H1 (cell line): ENCODE results near the gene CSGALNACT2. TPM values are rescaled to one million over a fixed set of nuclear protein-coding genes. Genes with fewer than 3 reads are reported as not detected.

Experiments used
- CTCF ChIA-PET: fragments of 300-600 bp; sonication (Branson Sonifier 250); formaldehyde crosslinking; loops from one replicate; lab custom pipeline; 2021; ENCODE audit not compliant: partially characterized antibody; lab: Charles Lee
- POLR2A ChIA-PET: fragments of 300-600 bp; sonication (Branson Sonifier 250); formaldehyde crosslinking; loops from one replicate; lab custom pipeline; 2021; ENCODE audit warnings: inconsistent platforms; ENCODE audit not compliant: partially characterized antibody; lab: Charles Lee
- DNase-seq, 2 experiments: peaks; one replicate each; pipeline versions ENCODE4 v3.0.0 to v3.0.0-alpha.2; 2010 to 2022; ENCODE audit warnings: low spot score in 2 of 2, low read depth in 1 of 2, mixed read lengths in 1 of 2
- FAIRE-seq: peaks from 2 replicates; lab custom pipeline; 2011; peaks lifted over from hg19 to GRCh38; lab: Jason Lieb, UNC
- H2AFZ ChIP-seq: 2 replicates; pipeline ENCODE4 v1.8.1; 2012; ENCODE audit warnings: low read length, inconsistent platforms
- H2AK5ac ChIP-seq: 2 replicates; pipeline ENCODE4 v1.6.1; 2013; ENCODE audit warnings: low read depth, low read length
- H2BK120ac ChIP-seq: replicated peaks from 2 replicates; pipeline ENCODE3; 2013; ENCODE audit warnings: low read depth, low read length, inconsistent platforms
- H2BK12ac ChIP-seq: 2 replicates; pipeline ENCODE4 v1.6.1; 2013; ENCODE audit warnings: low read depth, low read length
- H2BK15ac ChIP-seq: 2 replicates; pipeline ENCODE4 v1.6.1; 2013; ENCODE audit warnings: low read length
- H2BK20ac ChIP-seq: 2 replicates; pipeline ENCODE4 v1.6.1; 2013; ENCODE audit warnings: low read length
- H2BK5ac ChIP-seq: 2 replicates; pipeline ENCODE4 v1.6.1; 2013; ENCODE audit warnings: low read depth, low read length
- H3K14ac ChIP-seq: 2 replicates; pipeline ENCODE4 v1.6.1; 2013; ENCODE audit warnings: inconsistent platforms; ENCODE audit not compliant: insufficient read length
- H3K18ac ChIP-seq: 2 replicates; pipeline ENCODE4 v1.6.1; 2013; ENCODE audit warnings: low read length; ENCODE audit errors: extremely low read depth
- H3K23ac ChIP-seq: 2 replicates; pipeline ENCODE4 v1.6.1; 2013; ENCODE audit warnings: inconsistent platforms; ENCODE audit not compliant: insufficient read length
- H3K23me2 ChIP-seq: 2 replicates; pipeline ENCODE4 v1.6.1; 2013; ENCODE audit warnings: low read depth, low read length
- H3K27ac ChIP-seq: 2 replicates; pipeline ENCODE4 v1.6.1; 2011; ENCODE audit warnings: low read depth, low read length, inconsistent platforms
- H3K27me3 ChIP-seq, 4 experiments: replicated peaks in 1 of 4; 1 replicate in 1 of 4; 2 replicates in 3 of 4; pipeline versions ENCODE4 v1.6.1 to v1.8.1; 2011 to 2013; ENCODE audit warnings: low read length in 3 of 4, mild to moderate bottlenecking in 3 of 4, inconsistent platforms in 2 of 4, mixed read lengths in 2 of 4, moderate library complexity in 1 of 4; ENCODE audit not compliant: control insufficient read depth in 3 of 4, insufficient read depth in 3 of 4; ENCODE audit errors: extremely low read depth in 1 of 4
- H3K36me3 ChIP-seq, 4 experiments: 2 replicates each; pipeline versions ENCODE4 v1.6.1 to v1.8.1; 2011 to 2013; ENCODE audit warnings: mild to moderate bottlenecking in 4 of 4, low read length in 3 of 4, moderate library complexity in 2 of 4, control low read depth in 1 of 4, inconsistent platforms in 1 of 4; ENCODE audit not compliant: insufficient read depth in 4 of 4, control insufficient read depth in 2 of 4
- H3K4ac ChIP-seq: replicated peaks from 2 replicates; pipeline ENCODE3; 2013; ENCODE audit warnings: low read length, low read depth, mixed read lengths, inconsistent platforms; ENCODE audit not compliant: insufficient read length
- H3K4me1 ChIP-seq, 4 experiments: replicated peaks in 1 of 4; 1 replicate in 1 of 4; 2 replicates in 3 of 4; pipeline versions ENCODE4 v1.6.1 to v1.8.1; 2011 to 2013; ENCODE audit warnings: low read length in 3 of 4, inconsistent platforms in 2 of 4, mixed read lengths in 1 of 4; ENCODE audit not compliant: insufficient read depth in 4 of 4, control insufficient read depth in 3 of 4
- H3K4me2 ChIP-seq, 2 experiments: 2 replicates each; pipeline versions ENCODE4 v1.6.1 to v1.8.1; 2011 to 2013; ENCODE audit warnings: low read depth in 2 of 2, low read length in 2 of 2, control low read depth in 1 of 2, inconsistent platforms in 1 of 2, mild to moderate bottlenecking in 1 of 2; ENCODE audit not compliant: insufficient read depth in 1 of 2
- H3K4me3 ChIP-seq, 4 experiments: fragments of 200-600, 300-600 bp in 1 of 4; sonication (generic), shearing (Covaris generic), sonication (Bioruptor Twin) in 1 of 4; 2 replicates each; pipeline versions ENCODE4 v1.5.1 to v1.8.1; 2011 to 2016; ENCODE audit warnings: low read length in 4 of 4, low read depth in 3 of 4, control low read depth in 2 of 4, inconsistent platforms in 2 of 4, mild to moderate bottlenecking in 2 of 4, mixed read lengths in 1 of 4, moderate library complexity in 1 of 4; ENCODE audit not compliant: insufficient read depth in 2 of 4; ENCODE audit errors: extremely low read depth in 1 of 4
- H3K56ac ChIP-seq: replicated peaks from 2 replicates; pipeline ENCODE3; 2013; ENCODE audit warnings: low read depth, mild to moderate bottlenecking, mixed read lengths, low read length, inconsistent platforms; ENCODE audit not compliant: insufficient read length
- H3K79me1 ChIP-seq: 2 replicates; pipeline ENCODE4 v1.6.1; 2013; ENCODE audit warnings: low read depth, low read length, control low read depth
- H3K79me2 ChIP-seq, 2 experiments: 2 replicates each; pipeline versions ENCODE4 v1.6.1 to v1.8.1; 2012 to 2013; ENCODE audit warnings: low read length in 2 of 2, mild to moderate bottlenecking in 2 of 2, inconsistent platforms in 1 of 2; ENCODE audit not compliant: insufficient read depth in 2 of 2, control insufficient read depth in 1 of 2
- H3K9ac ChIP-seq, 4 experiments: replicated peaks in 1 of 4; 1 replicate in 1 of 4; 2 replicates in 3 of 4; pipeline versions ENCODE4 v1.6.1 to v1.8.1; 2011 to 2013; ENCODE audit warnings: low read depth in 3 of 4, low read length in 3 of 4, control low read depth in 2 of 4, mild to moderate bottlenecking in 2 of 4, moderate library complexity in 2 of 4, inconsistent platforms in 1 of 4; ENCODE audit errors: extremely low read depth in 1 of 4
- H3K9me3 ChIP-seq, 2 experiments: 2 replicates each; pipeline versions ENCODE4 v1.6.1 to v1.8.1; 2012 to 2013; ENCODE audit warnings: mild to moderate bottlenecking in 2 of 2, moderate library complexity in 2 of 2, control low read depth in 1 of 2, inconsistent platforms in 1 of 2, low read depth in 1 of 2, low read length in 1 of 2, mixed read lengths in 1 of 2; ENCODE audit not compliant: insufficient read depth in 2 of 2
- H4K20me1 ChIP-seq, 2 experiments: replicated peaks in 1 of 2; 2 replicates each; pipeline versions ENCODE3 to v1.8.1; 2011 to 2013; ENCODE audit warnings: inconsistent platforms in 2 of 2, low read length in 2 of 2, mild to moderate bottlenecking in 1 of 2; ENCODE audit not compliant: insufficient read depth in 2 of 2, control insufficient read depth in 1 of 2
- H4K5ac ChIP-seq: 2 replicates; pipeline ENCODE4 v1.6.1; 2013; ENCODE audit warnings: low read length, low read depth, mixed read lengths, inconsistent platforms; ENCODE audit not compliant: insufficient read length
- H4K8ac ChIP-seq: 2 replicates; pipeline ENCODE4 v1.8.0; 2013; ENCODE audit warnings: mild to moderate bottlenecking, moderate library complexity, low read length, inconsistent platforms; ENCODE audit not compliant: insufficient read depth; ENCODE audit errors: extremely low read depth
- H4K91ac ChIP-seq: replicated peaks from 2 replicates; pipeline ENCODE3; 2013; ENCODE audit warnings: low read length, mixed read lengths, inconsistent platforms; ENCODE audit not compliant: insufficient read length
- BACH1 ChIP-seq: IDR thresholded peaks from 2 replicates; pipeline ENCODE4 v1.6.1; 2012; ENCODE audit warnings: low read length, improper control_type of control experiment
- CTBP2 ChIP-seq: IDR thresholded peaks from 2 replicates; pipeline ENCODE4 v1.7.0; 2011; ENCODE audit warnings: borderline replicate concordance, mild to moderate bottlenecking, moderate library complexity, mixed read lengths, low read length; ENCODE audit not compliant: insufficient read depth, insufficient read length
- EP300 ChIP-seq, 2 experiments: IDR thresholded peaks; 1 replicate in 1 of 2; 2 replicates in 1 of 2; pipeline ENCODE4 v1.6.1; 2011 to 2012; ENCODE audit warnings: low read depth in 2 of 2, low read length in 2 of 2, mild to moderate bottlenecking in 2 of 2, borderline replicate concordance in 1 of 2, inconsistent platforms in 1 of 2, moderate library complexity in 1 of 2
- EZH2 ChIP-seq: fragments of 200-600 bp; sonication (generic); IDR thresholded peaks from 2 replicates; pipeline ENCODE4 v1.7.1; 2012; ENCODE audit warnings: low read depth, mild to moderate bottlenecking, moderate library complexity, low read length, inconsistent platforms; ENCODE audit not compliant: severe bottlenecking
- NANOG ChIP-seq: IDR thresholded peaks from 2 replicates; pipeline ENCODE4 v1.6.1; 2011; ENCODE audit warnings: low read length, low read depth, mild to moderate bottlenecking, inconsistent platforms; ENCODE audit not compliant: insufficient read depth, poor library complexity, severe bottlenecking
- PHF8 ChIP-seq: fragments of 200-600 bp; sonication (generic); conservative IDR thresholded peaks from 2 replicates; pipeline ENCODE4 v1.7.1; 2012; ENCODE audit warnings: low read depth, mild to moderate bottlenecking, inconsistent platforms, low read length, moderate library complexity
- POLR2A ChIP-seq, 2 experiments: IDR thresholded peaks; 1 replicate in 1 of 2; 2 replicates in 1 of 2; pipeline ENCODE4 v1.6.1; 2011; ENCODE audit warnings: low read depth in 2 of 2, low read length in 2 of 2, mild to moderate bottlenecking in 2 of 2; ENCODE audit errors: control extremely low read depth in 1 of 2
- POLR2AphosphoS5 ChIP-seq: IDR thresholded peaks from 2 replicates; pipeline ENCODE4 v1.6.1; 2011; ENCODE audit warnings: low read depth, low read length
- RFX5 ChIP-seq: IDR thresholded peaks from 2 replicates; pipeline ENCODE4 v1.6.1; 2011; ENCODE audit warnings: low read depth, low read length, improper control_type of control experiment, borderline replicate concordance
- SIN3A ChIP-seq, 2 experiments: IDR thresholded peaks in 1 of 2; conservative IDR thresholded peaks in 1 of 2; 2 replicates each; pipeline ENCODE4 v1.6.1; 2011 to 2012; ENCODE audit warnings: low read length in 2 of 2, improper control_type of control experiment in 1 of 2, low read depth in 1 of 2, mild to moderate bottlenecking in 1 of 2
- YY1 ChIP-seq: IDR thresholded peaks from 2 replicates; pipeline ENCODE4 v1.6.1; 2011; ENCODE audit warnings: low read depth, mild to moderate bottlenecking, low read length
- WGBS, 2 experiments: shearing (Covaris generic) in 1 of 2; methylation state at CpG; one replicate each; pipeline versions ENCODE4 v1.1.6 to v1.1.7; 2013 to 2015; ENCODE audit warnings: low lambda C conversion rate in 2 of 2, mixed read lengths in 2 of 2, inconsistent platforms in 1 of 2, low coverage in 1 of 2, missing lambda C conversion rate in 1 of 2; ENCODE audit not compliant: insufficient replicate concordance in 2 of 2, insufficient coverage in 1 of 2, insufficient read length in 1 of 2; ENCODE audit errors: extremely low coverage in 1 of 2, missing lambda C conversion rate in 1 of 2; 5-methylcytosine and 5-hydroxymethylcytosine counted together
- polyA plus RNA-seq, 7 experiments: library from polyadenylated mRNA; depleted of rRNA in 3 of 7; stranded (reverse) in 5 of 7; unstranded in 2 of 7; fragments of >200 nt in 5 of 7; fragments of 200-250 nt in 2 of 7; gene quantifications; 1 replicate in 5 of 7; 2 replicates in 1 of 7; 4 replicates in 1 of 7; pipeline versions ENCODE4 v1.2.1 to v1.2.3, GENCODE V29; 2011 to 2013; ENCODE audit warnings: missing spikeins in 2 of 7, mixed read lengths in 2 of 7
- total RNA-seq: library from RNA; stranded (reverse); fragmentation: NEBNext Ultra II Directional; extraction: Animal tissue kit (Norgen Biotek cat#: 25700); gene quantifications from 2 replicates; pipeline ENCODE4 v1.2.1, GENCODE V29; 2021

The CSGALNACT2 gene
- total and polyA plus RNA-seq, 2 of the 8 experiments (the other 6 are each of a cell fraction or from before 2014, with no cell fraction given) = 2.6 to 5.3 TPM

DNA sequence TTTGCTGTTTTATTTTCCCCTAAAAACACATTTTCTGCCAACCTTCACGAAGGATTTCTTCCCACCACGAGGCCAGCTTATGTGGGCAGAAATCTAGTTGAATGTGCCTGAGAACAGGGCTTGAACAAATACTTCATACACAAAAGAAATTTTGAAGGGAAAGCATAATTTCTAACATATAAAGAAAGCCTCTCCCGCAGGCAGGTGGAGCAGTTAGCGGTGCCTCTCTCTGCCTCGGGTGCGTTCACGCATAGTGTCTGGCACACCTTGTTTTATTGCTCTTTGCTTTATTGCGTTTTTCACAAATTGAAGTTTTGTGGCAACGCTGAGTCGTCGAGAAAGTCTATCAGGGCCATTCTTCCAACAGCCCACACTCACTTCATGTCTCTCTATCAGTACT is 7.0 kb upstream of the CSGALNACT2 start:
- Histone ChIP-seq H2AK5ac (no peak overlapping the region), H3K27ac (no peak overlapping the region), H3K23ac (no peak overlapping the region), H3K4me2 (no peak overlapping the region), H3K36me3 (no peaks in the 10 kb centered on the region), H4K5ac (no peak overlapping the region), H3K27me3 (no peaks in the 10 kb centered on the region; a peak in 2 of 7 replicates), H3K4ac (no peak overlapping the region), H3K4me1 (peaks cover 0 to 4% (median 1%) of the 10 kb centered on the region in 4 experiments; a peak in 1 of 7 replicates), H3K79me1 (no peaks in the 10 kb centered on the region), H3K9me3 (no peaks in the 10 kb centered on the region; a peak in 1 of 4 replicates), H3K14ac (no peak overlapping the region), H3K79me2 (no peaks in the 10 kb centered on the region), H3K9ac (no peak overlapping the region), H4K20me1 (peaks cover 0 to 1% of the 10 kb centered on the region in 2 experiments), H2BK15ac (no peak overlapping the region), H2BK20ac (no peak overlapping the region), H4K91ac (no peak overlapping the region), H3K23me2 (no peaks in the 10 kb centered on the region), H3K4me3 (no peak overlapping the region), H3K18ac (no peak overlapping the region), H4K8ac (no peak overlapping the region), H2BK12ac (no peak overlapping the region), H3K56ac (no peak overlapping the region), H2BK120ac (no peak overlapping the region), H2AFZ (no peak overlapping the region), H2BK5ac (no peak overlapping the region)
- POLR2A ChIA-PET = interaction anchor here (1.2 kb wide), 1 partner anchor 277 kb away, joined by 7 read pairs; no protein-coding TSS in a partner anchor
- TF ChIP-seq PHF8 = no peak
- TF ChIP-seq CTBP2 = no peak
- no peak for TF ChIP-seq EP300 (IDR thresholded peaks at IDR 0.05; ENCODE audit: borderline replicate concordance in 1 of 2, low read depth in 2 of 2, low read length in 2 of 2)
- TF ChIP-seq SIN3A (conservative IDR thresholded peaks at IDR 0.05 in 1 of 2, IDR thresholded peaks at IDR 0.05 in 1 of 2; ENCODE audit: low read depth in 1 of 2, low read length in 2 of 2) = no peak
- no peak for TF ChIP-seq RFX5
- TF ChIP-seq POLR2A (IDR thresholded peaks at IDR 0.05; ENCODE audit: control extremely low read depth in 1 of 2, low read depth in 2 of 2, low read length in 2 of 2) = no peak
- TF ChIP-seq YY1 = no peak
- no peak for TF ChIP-seq EZH2
- TF ChIP-seq NANOG = no peak
- TF ChIP-seq POLR2AphosphoS5 = no peak
- TF ChIP-seq BACH1 = no peak
- CTCF ChIA-PET = interaction anchor here (0.7 kb wide), 1 partner anchor 22 kb away, joined by 3 read pairs; no protein-coding TSS in a partner anchor
- FAIRE-seq (no peak), DNase-seq (no peak)
- 93% methylated on average over 11 of the region's 11 CpGs; no CpG with 5 or more reads in 1 of the 2 experiments for WGBS, 2 experiments
